Astrocyte of the spinal cord (primary cell): ENCODE measurements around the gene DPPA3.
"Not testable (repeated sequence)": the region's sequence is repeated elsewhere in the genome, so short reads cannot be mapped to it uniquely, and the experiment has no call there.

Experiments used
- DNase-seq: peaks from one replicate; pipeline ENCODE4 v3.0.0; 2011; ENCODE audit warnings: low read depth, low spot score
- H3K4me3 ChIP-seq: 2 replicates; pipeline ENCODE4 v1.5.1; 2011; ENCODE audit warnings: low read depth, mild to moderate bottlenecking, low read length, moderate library complexity
- in situ Hi-C: cut with HindIII; loops from 2 replicates; pipeline ENCODE4 v1.10.0; 2017; ENCODE audit warnings: low sequenced_read_pairs
- TF ChIP-seq, protein P1 (sequence below): IDR thresholded peaks from 2 replicates; pipeline ENCODE4 v1.5.1; 2012; ENCODE audit warnings: low read depth, mild to moderate bottlenecking, low read length, inconsistent platforms

Gene DPPA3

GRCh38 chr12:7711133-7711532, at the start of gene DPPA3:
Gene DPPA3, plus strand, starts transcription at chr12:7711433. Its CDS starts 138 bp downstream, at chr12:7711571.
- in situ Hi-C loops, result no loop called here
- H3K4me3 ChIP-seq, result no peak within 1 kb of the TSS
- TF ChIP-seq, protein P1, sequence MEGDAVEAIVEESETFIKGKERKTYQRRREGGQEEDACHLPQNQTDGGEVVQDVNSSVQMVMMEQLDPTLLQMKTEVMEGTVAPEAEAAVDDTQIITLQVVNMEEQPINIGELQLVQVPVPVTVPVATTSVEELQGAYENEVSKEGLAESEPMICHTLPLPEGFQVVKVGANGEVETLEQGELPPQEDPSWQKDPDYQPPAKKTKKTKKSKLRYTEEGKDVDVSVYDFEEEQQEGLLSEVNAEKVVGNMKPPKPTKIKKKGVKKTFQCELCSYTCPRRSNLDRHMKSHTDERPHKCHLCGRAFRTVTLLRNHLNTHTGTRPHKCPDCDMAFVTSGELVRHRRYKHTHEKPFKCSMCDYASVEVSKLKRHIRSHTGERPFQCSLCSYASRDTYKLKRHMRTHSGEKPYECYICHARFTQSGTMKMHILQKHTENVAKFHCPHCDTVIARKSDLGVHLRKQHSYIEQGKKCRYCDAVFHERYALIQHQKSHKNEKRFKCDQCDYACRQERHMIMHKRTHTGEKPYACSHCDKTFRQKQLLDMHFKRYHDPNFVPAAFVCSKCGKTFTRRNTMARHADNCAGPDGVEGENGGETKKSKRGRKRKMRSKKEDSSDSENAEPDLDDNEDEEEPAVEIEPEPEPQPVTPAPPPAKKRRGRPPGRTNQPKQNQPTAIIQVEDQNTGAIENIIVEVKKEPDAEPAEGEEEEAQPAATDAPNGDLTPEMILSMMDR, result no peak
- no peak for DNase-seq

DNA sequence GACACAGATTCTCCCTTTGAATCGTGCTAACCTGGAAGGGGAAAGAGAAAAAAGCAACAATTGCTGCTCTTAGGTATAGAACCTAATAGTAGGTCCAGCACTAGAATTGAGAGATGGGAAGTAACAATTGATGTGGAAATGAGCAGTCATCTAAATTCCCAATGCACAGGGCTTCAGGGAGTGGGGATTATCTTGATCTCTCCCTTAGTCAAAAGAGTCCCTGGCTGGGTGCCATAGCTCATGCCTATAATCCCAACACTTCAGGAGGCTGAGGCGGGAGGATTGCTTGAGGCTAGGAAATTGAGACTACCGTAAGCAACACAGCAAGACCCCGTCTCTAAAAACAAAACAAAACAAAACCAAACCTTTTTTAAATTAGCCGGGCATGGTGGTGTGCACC, 49.5 kb upstream of the DPPA3 start:
- DNase-seq, result no peak
- no peak overlapping the region for H3K4me3 ChIP-seq
- in situ Hi-C loops, result no loop called here
- TF ChIP-seq, protein P1, result no peak

- H3K4me3 ChIP-seq, result no peak overlapping the region
- DNase-seq, result no peak
- in situ Hi-C loops, result no loop called here
- TF ChIP-seq, protein P1, result no peak
Measured at GRCh38 chr12:7666595-7666994, 44.6 kb upstream of the DPPA3 start.

DNA sequence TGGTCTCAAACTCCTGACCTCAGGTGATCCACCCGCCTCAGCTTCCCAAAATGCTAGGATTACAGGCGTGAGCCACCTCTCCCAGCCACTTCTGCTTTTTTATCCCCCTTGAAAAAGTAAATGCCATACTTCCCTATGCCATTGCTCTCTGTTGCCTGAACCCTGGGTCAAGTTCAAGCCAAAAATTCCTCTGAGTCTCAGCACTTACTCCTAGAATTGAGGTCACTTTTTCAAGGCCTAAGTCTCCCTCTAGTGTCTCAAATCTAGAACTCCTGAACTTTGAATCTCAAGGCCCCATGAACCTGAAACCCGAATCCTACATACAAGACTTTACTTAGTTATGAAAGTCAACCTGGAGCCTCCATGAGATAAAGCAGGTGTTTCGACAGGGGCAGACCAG, 44.1 kb upstream of the DPPA3 start:
- DNase-seq, result no peak
- H3K4me3 ChIP-seq, result no peak overlapping the region
- in situ Hi-C loops, result no loop called here
- TF ChIP-seq, protein P1, result peak; percentile 5

DNA sequence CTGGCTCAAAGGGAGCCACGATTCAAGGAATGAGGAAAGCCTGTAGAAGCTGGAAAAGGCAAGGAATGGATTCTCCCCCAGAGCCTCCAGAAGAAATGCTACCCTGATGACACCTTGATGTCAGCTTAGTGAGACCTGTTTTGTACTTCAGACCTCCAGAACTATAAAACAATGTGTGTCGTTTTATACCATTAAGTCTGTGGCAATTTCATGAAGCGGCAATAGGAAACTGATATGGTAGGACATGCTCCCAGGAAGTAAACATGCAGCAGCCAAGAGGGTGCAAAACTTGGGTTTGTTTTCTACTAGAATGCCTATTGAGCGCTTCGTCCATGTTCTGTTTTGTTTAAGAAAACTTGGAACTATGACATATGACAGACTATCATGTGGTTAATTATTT, 43.1 kb upstream of the DPPA3 start:
- H3K4me3 ChIP-seq, result no peak overlapping the region
- DNase-seq, result no peak
- TF ChIP-seq, protein P1, result no peak
- in situ Hi-C loops, result no loop called here

- DNase-seq, H3K4me3 ChIP-seq, in situ Hi-C loops: not testable (repeated sequence)
Measured at GRCh38 chr12:7675455-7675854, 35.8 kb upstream of the DPPA3 start.

DNA sequence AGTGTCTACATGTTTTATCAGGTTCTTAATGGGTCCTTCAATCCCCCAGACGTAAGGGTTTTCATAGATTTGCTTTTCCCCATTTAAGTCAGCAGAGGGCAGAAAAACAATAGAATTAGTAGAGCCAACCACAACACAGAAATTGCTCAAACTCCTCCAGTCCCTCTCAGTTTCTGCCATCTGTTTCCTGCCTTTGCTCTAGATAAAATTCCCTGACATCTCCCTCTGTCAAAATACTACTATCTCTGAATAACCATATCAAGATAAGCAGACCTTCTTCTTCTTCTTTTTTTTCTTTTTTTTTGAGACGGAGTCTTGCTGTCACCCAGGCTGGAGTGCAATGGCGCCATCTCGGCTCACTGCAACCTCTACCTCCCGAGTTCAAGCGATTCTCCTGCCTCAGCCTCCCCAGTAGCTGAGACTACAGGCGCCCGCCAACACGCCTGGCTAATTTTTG, 33.8 kb upstream of the DPPA3 start:
- H3K4me3 ChIP-seq, in situ Hi-C loops: not testable (repeated sequence)
- DNase-seq, result peak; percentile 30
- TF ChIP-seq, protein P1, result peak; percentile 33
